Ascending aorta (tissue), 2 donors: ENCODE results near the gene STX1B. TPM values are rescaled to one million over a fixed set of nuclear protein-coding genes. Genes with fewer than 3 reads are reported as not detected.
"Not testable (repeated sequence)": the region's sequence is repeated elsewhere in the genome, so short reads cannot be mapped to it uniquely, and the experiment has no call there.

Experiments
- DNase-seq, 2 donors: peaks; one replicate each; pipeline ENCODE4 v3.0.0-alpha.2; 2019; ENCODE audit warnings: low spot score in 2 of 2
- H3K27ac ChIP-seq, 2 donors: fragments of 200-600 bp; sonication (generic); one replicate each; pipeline ENCODE4 v1.5.1; 2016 to 2017; ENCODE audit warnings: mild to moderate bottlenecking in 1 of 2
- H3K27me3 ChIP-seq: fragments of 200-600 bp; sonication (generic); one replicate; pipeline ENCODE4 v1.5.1; 2017
- H3K36me3 ChIP-seq, 2 donors: fragments of 200-600 bp; sonication (generic); one replicate each; pipeline ENCODE4 v1.5.1; 2016
- H3K4me1 ChIP-seq, 2 donors: fragments of 200-600 bp; sonication (generic); one replicate each; pipeline ENCODE4 v1.5.1; 2016 to 2017; ENCODE audit warnings: mild to moderate bottlenecking in 1 of 2
- H3K4me3 ChIP-seq, 2 donors: fragments of 200-600 bp; sonication (generic); one replicate each; pipeline ENCODE4 v1.5.1; 2016 to 2017; ENCODE audit warnings: mild to moderate bottlenecking in 1 of 2
- H3K9me3 ChIP-seq, 2 donors: fragments of 200-600 bp; sonication (generic); one replicate each; pipeline ENCODE4 v1.5.1; 2016
- intact Hi-C: fragments of 100-400 bp; cut with DNase I; formaldehyde crosslinking; loops from one replicate; pipeline ENCODE4 v1.15.1; 2023
- total RNA-seq: library from RNA; depleted of rRNA; stranded (reverse); fragments of >200 nt; gene quantifications from one replicate; pipeline ENCODE4 v1.1.0, GENCODE V29; 2016
- TF ChIP-seq, protein P1 (sequence below), 3 experiments: fragments of 200-600 bp in 2 of 3; fragments of 450-650 bp in 1 of 3; sonication (generic) in 2 of 3; IDR thresholded peaks; one replicate each; pipeline ENCODE4 v1.5.1; 2016 to 2019; ENCODE audit warnings: antibody characterized with exemption in 3 of 3, mild to moderate bottlenecking in 1 of 3, moderate library complexity in 1 of 3

The STX1B gene
- total RNA-seq, 1 donor from 2014 or later = 2.0 TPM

DNA sequence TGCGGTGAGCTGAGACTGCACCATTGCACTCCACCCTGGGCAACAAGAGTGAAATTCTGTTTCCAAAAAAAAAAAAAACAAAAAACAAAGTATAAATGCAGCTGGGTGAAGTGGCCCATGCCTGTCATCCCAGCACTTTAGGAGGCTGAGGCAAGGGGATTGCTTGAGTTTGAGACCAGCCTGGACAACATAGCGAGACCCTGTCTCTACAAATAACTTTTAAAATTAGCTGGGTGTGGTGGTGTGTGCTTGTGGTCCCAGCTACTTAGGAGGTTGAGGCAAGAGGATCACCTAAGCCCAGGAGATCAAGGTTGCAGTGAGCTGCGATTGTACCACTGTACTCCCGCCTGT, 12.8 kb upstream of the STX1B start:
- intact Hi-C loops = no loop called here
- no peaks in the 10 kb centered on the region for H3K9me3 ChIP-seq
- no peak overlapping the region for H3K27ac ChIP-seq
- TF ChIP-seq, protein P1, sequence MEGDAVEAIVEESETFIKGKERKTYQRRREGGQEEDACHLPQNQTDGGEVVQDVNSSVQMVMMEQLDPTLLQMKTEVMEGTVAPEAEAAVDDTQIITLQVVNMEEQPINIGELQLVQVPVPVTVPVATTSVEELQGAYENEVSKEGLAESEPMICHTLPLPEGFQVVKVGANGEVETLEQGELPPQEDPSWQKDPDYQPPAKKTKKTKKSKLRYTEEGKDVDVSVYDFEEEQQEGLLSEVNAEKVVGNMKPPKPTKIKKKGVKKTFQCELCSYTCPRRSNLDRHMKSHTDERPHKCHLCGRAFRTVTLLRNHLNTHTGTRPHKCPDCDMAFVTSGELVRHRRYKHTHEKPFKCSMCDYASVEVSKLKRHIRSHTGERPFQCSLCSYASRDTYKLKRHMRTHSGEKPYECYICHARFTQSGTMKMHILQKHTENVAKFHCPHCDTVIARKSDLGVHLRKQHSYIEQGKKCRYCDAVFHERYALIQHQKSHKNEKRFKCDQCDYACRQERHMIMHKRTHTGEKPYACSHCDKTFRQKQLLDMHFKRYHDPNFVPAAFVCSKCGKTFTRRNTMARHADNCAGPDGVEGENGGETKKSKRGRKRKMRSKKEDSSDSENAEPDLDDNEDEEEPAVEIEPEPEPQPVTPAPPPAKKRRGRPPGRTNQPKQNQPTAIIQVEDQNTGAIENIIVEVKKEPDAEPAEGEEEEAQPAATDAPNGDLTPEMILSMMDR (IDR thresholded peaks at IDR 0.05) = no peak
- H3K27me3 ChIP-seq = no peaks in the 10 kb centered on the region
- no peaks in the 10 kb centered on the region for H3K36me3 ChIP-seq
- H3K4me1 ChIP-seq = no peaks in the 10 kb centered on the region
- no peak for DNase-seq
- no peak overlapping the region for H3K4me3 ChIP-seq

DNA sequence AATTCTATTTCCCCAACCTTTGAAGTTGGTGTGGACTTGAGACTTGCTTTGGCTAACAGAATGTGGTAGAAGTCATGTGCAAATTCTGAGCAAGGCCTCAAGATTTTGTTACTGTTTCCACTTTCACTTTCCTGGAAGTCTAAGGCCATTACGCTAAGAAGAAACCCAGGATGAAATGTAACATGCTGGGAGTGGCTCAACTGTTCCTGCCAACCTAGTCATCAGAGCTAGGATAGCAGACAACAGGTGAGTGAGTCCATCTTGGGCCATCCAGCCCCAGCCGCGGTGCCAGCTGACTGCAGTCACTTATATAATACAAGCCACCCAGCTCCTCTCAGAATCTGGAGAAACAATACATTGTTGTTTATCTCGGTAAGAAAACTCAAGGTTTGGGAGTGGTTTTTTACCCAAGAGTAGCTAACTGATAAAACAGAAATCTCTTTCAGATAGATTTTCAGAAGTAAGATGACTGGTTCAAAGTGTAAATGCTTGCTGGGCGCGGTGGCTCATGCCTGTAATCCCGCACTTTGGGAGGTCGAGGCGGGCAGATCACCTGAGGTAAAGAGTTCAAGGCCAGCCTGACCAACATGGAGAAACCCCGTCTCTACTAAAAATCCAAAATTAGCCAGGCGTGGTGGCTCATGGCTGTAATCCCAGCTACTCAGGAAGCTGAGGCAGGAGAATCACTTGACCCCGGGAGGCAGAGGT, 12.3 kb upstream of the STX1B start:
- no peak overlapping the region for H3K4me3 ChIP-seq
- intact Hi-C loops = no loop called here
- H3K9me3 ChIP-seq = no peaks in the 10 kb centered on the region
- TF ChIP-seq, protein P1 (IDR thresholded peaks at IDR 0.05) = no peak
- DNase-seq = no peak
- H3K36me3 ChIP-seq = no peaks in the 10 kb centered on the region
- no peaks in the 10 kb centered on the region for H3K27me3 ChIP-seq
- H3K4me1 ChIP-seq = no peaks in the 10 kb centered on the region
- no peak overlapping the region for H3K27ac ChIP-seq

DNA sequence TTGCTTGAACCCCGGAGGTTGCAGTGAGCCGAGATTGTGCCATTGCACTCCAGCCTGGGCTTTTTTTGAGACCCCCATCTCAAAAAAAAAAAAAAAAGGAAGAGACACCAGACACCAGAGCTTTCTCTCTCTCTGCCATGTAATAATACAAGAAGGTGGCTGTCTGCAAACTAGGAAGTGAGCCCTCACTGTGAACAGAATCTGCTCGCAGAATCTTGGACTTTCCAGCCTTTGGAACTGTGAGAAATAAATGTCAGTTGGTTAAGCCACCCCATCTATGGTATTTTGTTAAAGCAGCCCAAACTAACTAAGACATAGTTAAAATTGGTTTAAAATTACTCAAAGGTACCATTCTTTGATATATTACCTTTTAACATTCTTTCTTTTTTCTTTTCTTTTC, 10.1 kb upstream of the STX1B start:
- H3K9me3 ChIP-seq = no peaks in the 10 kb centered on the region
- intact Hi-C loops = no loop called here
- no peak overlapping the region for H3K4me3 ChIP-seq
- TF ChIP-seq, protein P1 (IDR thresholded peaks at IDR 0.05) = no peak
- no peaks in the 10 kb centered on the region for H3K36me3 ChIP-seq
- DNase-seq = no peak
- no peaks in the 10 kb centered on the region for H3K27me3 ChIP-seq
- H3K27ac ChIP-seq = no peak overlapping the region
- no peaks in the 10 kb centered on the region for H3K4me1 ChIP-seq

DNA sequence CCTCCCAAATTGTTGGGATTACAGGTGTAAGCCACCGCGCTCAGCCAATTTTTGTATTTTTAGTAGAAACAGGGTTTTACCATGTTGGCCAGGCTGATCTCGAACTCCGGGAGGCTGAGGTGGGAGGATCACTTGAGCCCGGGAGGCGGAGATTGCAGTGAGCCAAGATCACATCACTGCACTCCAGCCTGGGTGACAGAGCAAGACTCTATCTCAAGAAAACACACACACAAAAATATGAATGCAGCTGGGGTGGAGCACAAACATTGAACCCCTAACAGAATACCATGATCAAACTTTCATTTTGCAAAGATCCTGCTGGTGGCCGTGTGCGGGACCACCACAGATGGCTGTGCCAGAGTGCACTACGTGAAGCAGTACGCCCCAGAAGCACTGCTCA, 7.3 kb upstream of the STX1B start:
- H3K4me1 ChIP-seq, DNase-seq, H3K4me3 ChIP-seq, H3K27me3 ChIP-seq, H3K36me3 ChIP-seq, intact Hi-C loops, H3K27ac ChIP-seq, H3K9me3 ChIP-seq: not testable (repeated sequence)

- Histone ChIP-seq H3K36me3 (no peaks in the 10 kb centered on the region), H3K27ac (no peak overlapping the region), H3K4me1 (no peaks in the 10 kb centered on the region), H3K4me3 (no peak overlapping the region), H3K27me3 (no peaks in the 10 kb centered on the region), H3K9me3 (no peaks in the 10 kb centered on the region)
- DNase-seq = no peak
- TF ChIP-seq, protein P1 (IDR thresholded peaks at IDR 0.05) = no peak
- intact Hi-C loops = no loop called here
These were observed 5.6 kb upstream of the STX1B start for GRCh38 chr16:31016018-31016417.

- intact Hi-C loops, H3K4me3 ChIP-seq, H3K27me3 ChIP-seq, DNase-seq, H3K27ac ChIP-seq, H3K36me3 ChIP-seq, H3K9me3 ChIP-seq, H3K4me1 ChIP-seq: not testable (repeated sequence)
These were observed 2.9 kb upstream of the STX1B start for GRCh38 chr16:31013292-31013691.

DNA sequence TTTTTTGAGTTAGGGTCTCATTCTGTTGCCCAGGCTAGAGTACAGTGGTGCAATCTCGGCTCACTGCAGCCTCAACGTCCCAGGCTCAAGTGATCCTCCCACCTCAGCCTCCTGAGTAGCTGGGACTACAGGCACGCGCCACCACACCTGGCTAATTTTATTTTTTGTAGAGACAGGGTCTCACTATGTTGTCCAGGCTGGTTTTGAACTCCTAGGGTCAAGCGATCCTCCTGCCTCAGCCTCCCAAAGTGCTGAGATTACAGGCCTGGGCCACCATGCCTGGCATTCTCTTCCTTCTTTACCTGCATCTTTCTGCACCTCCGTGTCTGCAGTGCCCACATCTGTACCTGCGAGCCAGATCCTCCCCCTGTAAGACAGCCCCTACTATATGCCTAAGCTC, 1.4 kb upstream of the STX1B start:
- DNase-seq, H3K27ac ChIP-seq, H3K9me3 ChIP-seq, H3K4me3 ChIP-seq, H3K4me1 ChIP-seq, intact Hi-C loops, H3K36me3 ChIP-seq, H3K27me3 ChIP-seq: not testable (repeated sequence)
